GM18502 (cell line): ENCODE data around the gene LCN15.
"Not testable (repeated sequence)": the region's sequence is repeated elsewhere in the genome, so short reads cannot be mapped to it uniquely, and the experiment has no call there.

Experiments used
- ATAC-seq: cut with Tn5 transposase; IDR thresholded peaks from one replicate; pipeline ENCODE4 v1.9.1; 2021; ENCODE audit warnings: mild to moderate bottlenecking; ENCODE audit not compliant: unreplicated experiment, poor library complexity

The LCN15 gene

DNA sequence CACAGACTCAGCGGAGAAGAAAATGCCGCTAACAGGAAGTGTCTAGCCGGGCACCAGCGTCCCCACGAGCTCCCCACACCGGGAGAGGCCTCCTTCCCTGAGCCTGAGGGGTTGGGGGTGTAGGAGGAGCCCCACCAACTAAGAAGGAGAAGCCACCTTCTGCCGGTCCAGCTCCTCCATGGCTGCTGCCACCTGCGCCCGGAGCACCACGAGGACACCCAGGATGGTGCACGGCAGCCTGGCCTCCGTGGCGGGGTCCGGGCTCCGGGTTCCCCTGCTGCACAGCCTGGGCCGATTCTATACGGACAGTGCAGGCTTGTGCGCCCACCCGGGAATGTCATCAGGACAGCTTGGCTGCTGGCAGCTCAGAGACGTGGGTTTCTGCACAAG, 6.6 kb downstream of the LCN15 start:
- no peak for ATAC-seq

DNA sequence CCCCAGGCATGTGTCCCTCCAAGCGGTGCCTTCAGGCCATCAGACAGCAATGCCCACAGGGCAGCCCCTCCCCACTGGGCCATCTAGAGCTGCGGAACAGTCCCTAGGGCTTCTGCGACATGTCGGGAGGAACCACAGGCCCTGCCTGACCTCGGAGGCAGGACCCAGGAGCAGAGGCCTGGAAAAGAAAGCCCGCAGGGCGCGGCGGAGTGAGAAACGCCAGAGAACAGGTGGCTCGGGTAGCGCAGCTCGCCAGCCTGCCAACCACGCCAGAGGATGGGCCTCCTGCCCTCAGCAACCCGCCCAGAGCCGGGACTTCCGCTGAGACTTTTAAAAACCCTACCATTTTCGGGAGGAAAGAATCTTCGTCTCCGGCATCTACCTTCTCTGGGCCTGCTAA, 7.0 kb downstream of the LCN15 start:
- no peak for ATAC-seq

DNA sequence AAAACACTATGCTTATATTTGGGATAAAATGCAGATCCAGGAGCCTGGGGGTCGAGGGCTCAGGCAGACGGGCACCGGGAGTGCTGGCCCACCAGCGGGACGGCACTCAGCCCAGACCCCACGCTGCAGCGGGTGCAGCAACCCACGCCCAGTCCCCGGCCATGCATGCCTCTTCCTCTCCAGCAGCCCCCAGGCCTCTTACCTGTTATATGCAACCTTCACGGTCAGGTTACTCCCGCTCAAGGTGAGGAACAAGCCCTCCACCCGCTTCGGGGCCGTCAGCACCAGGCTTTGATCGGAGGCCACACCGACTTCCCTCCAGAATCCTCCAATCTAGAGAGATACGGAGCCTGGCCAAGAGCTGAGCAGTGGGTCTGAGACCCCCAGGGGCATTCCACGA, 7.5 kb downstream of the LCN15 start:
- no peak for ATAC-seq

DNA sequence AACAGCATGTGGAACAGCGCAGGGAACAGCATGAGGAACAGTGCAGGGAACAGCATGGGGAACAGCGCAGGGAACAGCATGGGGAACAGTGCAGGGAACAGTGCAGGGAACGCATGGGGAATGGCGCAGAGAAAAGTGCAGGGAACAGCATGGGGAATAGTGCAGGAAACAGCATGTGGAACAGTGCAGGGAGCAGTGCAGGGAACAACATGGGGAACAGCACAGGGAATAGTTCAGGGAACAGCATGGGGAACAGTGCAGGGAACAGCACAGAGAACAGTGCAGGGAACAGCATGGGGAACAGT, 8.2 kb downstream of the LCN15 start:
- no peak for ATAC-seq

DNA sequence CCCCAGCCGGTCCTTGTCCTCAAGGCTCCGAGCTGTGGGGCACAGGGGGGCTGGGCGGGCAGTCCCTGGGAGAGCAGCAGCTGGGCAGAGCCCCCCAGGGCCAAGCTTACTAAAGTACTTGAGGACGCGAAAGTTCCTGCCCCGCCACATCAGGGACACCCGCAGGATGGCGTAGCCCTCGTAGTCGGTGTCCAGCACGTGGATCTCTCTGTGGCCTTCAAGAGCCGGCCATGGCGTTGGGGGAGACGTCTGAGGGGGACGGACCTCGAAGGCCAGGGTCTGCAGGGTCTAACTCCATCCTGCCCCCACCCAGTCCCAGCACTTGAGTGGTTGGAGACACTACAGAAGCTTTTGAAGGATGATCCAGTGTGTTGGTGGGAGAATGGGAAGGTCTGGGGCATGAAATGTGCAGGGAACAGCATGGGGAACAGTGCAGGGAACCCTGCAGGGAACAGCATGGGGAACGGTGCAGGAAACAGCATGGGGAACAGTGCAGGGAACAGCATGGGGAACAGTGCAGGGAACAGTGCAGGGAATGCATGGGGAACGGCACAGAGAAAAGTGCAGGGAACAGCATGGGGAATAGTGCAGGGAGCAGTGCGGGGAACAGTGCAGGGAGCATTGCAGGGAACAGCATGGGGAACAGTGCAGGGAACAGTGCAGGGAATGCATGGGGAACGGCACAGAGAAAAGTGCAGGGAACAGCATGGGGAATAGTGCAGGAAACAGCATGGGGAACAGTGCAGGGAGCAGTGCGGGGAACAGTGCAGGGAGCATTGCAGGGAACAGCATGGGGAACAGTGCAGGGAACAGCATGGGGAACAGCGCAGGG, 8.8 kb downstream of the LCN15 start:
- ATAC-seq: not testable (repeated sequence)

DNA sequence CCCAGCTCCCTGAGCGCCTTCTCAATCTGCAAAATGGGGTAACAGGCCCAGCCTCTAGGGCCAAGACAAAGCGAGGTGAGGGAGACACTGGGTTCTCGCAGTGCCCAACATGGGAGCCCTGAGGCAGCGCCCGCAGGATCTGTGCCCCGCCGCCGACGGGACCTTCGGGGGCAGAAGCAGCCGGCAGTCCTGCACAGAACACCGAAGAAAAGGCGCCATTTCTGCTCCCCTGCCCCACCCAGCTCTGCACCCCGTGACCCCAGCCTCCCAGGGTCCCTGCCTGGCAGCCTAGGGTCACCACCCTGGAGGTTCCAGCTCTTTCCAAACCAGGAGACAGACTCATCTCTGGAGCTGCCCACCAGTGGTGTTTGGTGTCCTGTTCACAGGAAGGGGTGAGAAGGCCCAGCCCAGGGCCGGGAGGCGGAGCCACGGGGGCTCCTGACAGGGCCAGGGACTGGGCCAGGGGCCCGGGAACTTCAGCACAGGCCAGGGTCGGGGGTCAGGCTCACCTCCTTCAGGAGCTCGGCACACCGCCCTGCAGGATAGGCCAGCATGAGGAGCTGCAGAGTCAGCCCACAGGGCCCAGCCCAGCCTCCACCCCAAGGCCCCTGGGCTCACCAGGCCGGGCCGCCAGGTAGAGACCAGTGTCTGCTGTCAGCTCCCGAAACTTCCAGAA, 9.6 kb downstream of the LCN15 start:
- no peak for ATAC-seq

DNA sequence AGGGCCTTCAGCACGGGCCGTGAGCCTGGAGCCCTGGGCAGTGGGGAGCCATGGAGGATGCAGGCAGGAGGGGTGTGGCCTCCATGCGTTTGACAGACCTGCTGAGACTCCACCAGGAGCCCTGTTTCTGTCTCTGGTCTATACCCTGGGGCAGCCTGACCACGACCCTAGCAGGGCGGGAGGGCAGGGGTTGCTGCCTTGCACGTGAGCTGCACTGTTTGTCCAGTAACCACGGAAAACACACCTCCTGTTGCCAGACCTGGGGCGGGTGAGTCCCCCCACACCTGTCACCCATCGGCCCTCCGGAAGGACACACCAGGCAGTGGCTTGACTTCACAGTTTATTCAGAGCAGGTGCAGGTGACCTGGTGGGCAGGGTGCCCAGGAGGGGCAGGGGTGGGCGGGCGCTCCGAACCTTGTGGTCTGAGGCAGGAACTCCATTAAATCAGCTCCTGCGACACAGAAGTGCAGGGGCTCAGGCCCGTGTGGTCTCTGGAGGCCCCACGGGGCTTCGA, 10.2 kb downstream of the LCN15 start:
- ATAC-seq: no peak

DNA sequence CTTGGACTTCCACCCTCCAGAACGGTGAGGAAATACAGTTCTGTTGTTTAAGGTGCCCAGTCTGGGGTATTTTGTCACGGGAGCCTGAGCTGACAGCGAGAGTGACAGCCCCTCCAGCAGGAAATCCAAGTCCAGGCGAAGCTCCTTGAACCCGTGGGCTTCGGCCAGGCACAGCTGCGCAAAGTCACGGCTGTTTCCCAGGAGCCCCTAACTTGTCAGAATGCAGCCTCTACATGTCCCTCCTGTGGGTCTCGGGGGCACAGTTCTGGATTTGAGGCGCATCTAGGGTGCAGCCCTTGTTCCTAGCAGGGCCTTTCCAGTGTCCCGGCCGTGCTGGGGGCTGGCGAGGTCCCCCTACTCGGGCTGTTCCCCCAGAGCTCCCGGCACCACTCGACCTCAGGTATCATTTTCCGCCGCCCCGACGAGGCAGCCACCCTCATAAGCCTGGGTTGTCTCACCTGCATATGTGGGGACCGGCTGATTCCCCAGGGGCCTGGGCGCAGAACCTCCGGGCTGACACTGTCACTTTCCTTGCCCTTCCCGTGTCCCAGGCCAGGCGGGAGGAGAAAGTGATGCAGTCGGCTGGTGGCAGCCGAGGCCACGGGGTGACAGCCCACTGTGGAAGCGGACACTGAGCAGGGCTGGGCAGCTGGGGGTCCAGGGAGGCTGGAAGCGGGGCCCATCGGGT, 10.8 kb downstream of the LCN15 start:
- ATAC-seq: no peak

DNA sequence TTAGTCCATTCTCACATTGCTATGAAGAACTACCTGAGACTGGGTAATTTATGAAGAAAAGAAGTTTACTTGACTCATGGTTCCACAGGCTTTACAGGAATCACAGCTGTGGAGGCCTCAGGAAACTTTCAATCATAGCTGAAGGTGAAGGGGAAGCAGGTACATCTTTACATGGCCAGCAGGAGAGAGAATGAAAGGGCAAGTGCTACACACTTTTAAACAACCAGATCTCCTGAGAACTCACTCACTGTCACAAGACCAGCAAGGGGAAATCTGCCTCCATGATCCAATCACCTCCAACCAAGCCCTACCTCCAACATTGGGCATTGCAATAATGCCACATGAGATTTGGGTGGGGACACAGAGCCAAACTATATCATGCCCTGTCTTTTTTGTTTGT, 12.5 kb downstream of the LCN15 start:
- ATAC-seq: no peak

DNA sequence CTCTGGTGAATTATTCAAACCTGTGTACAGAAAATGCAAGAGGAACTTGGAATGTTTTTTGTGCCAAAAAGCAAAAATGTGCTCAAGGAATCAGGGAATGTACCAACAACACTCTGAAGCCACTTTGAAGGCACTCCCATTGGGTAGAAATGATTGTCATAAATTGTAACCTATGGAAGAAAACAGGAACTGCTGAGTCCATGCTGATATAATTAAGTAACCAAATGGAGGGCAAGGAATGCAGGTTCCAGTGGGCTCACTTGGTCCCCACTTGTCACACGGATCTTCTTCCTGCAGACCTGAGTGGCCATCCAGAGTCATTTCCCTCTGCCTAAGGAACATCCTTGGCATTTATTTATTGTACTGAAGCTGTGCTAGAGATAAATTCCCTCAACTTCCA, 13.1 kb downstream of the LCN15 start:
- ATAC-seq: no peak

DNA sequence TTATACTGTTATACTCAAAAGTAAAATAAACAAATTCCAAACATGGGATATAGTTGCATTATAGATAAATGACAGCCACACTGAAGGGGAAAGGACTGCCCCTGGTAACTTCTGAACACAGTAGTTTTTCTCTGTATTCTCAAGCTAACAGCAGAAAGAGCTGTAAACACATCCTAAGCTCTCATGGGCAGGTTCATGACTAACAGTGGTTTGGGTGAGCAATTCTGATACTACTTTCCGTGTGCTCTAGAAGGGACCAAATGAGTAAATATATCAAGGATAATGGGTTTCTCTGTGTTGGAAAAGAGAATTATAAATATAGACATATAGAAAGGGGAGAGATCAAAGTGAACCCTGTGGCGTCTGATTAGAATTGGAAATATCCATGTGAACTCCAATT, 13.8 kb downstream of the LCN15 start:
- ATAC-seq: no peak

DNA sequence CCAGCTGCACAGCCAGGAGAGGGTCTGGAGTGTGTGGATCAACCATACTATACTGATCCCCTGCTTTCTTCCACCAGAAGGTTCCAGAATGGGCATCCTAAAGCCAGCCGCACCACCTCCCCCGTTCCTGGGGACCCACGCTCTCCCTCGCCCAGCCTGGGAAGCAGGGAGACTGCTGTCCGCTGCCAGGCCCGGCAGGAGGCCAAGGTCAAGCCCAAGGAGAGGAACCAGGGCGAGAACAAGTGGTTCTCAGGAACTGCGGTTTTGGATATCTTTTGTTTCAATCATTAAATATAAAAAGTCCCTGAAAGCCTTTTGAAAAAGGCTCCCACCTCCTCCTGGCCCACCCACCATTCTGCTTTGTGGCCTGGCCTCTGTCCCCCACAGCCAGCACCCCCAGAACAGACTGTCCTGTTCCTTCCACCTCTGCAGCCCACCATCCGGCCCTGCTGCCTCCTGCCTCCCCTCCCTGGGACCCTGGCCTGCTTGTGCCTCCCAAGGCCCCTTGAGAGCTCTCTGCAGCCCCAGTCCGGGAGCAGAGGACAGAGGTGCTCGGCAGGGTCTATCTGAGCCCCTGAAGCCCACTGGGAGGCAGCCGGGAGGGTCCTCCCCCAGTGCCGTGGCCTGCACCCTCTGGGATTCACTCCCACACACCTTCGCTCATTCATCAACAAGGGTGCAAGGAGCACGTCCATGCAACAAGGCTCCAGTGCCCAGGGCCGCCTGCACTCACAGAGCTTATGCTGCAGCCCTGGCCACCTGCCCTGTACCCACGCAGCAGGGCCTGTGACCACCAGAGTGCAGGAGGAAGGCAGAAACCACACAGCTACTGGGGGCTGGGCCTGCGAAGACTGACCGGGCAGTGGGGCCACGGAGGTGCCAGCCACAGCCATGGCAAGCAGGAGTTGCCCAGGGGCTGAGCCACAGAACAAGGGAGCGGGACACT, 15.4 kb downstream of the LCN15 start:
- ATAC-seq: no peak

DNA sequence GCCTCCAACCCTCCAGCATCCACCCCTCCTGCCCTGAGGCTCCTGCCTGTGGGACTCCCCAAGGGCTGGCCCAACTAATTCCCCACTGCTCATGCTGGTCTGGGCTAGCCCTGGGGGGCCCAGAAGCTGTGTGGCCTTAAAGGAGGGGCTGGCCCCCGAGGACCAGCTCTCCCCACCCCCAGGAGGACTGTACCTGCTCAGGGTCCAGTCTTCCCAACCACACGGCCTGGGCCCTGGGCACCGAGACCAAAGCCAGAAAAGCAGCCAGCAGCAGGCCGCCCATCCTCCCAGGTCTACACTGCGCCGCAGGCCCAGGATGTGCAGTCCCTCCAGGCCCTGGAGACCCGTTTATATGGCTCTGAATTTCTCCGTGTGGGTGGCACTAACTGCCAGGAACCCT, 16.1 kb downstream of the LCN15 start, which contains the start of gene LCN6:
Gene LCN6 (minus strand): TSS at position 325 of the 400 bp plus-strand sequence. CDS start 42 bp downstream, at position 283.
- no peak for ATAC-seq

DNA sequence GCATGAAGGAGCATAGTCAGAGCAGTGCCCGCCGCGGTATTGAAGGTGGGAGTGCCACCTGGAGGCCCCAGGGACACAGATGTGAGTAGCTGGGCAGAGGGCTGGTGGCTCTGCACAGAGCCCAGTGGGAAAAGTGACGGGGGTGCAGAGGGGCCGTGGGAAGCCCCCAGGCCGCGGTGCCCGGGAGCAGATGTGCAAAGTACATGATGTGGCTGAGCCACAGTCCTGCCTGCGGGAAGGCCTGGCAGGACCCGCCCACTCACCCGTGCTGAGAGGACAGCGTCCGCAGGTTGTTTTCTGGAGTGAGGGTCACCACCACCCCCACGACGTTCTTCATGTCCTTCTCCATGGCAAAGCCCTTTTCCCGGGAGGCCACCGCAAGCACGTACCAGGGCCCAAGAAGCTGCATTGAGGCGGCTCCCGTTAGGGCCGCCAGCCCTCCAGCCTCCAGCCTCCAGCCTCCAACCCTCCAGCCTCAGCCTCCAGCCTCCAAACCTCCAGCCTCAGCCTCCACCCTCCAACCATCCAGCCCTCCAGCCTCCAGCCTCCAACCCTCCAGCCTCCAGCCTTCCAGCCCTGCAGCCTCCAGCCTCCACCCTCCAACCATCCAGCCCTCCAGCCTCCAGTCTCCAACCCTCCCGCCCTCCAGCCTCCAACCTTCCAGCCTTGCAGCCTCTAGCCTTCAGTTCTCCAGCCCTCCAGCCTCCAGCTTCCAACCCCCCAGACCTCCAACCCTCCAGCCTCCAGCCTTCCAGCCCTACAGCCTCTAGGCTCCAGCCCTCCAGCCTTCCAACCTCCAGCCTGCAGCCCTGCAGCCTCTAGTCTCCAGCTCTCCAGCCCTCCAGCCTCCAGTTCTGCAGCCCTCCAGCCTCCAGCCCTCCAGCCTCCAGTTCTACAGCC, 16.9 kb downstream of the LCN15 start:
- no peak for ATAC-seq

DNA sequence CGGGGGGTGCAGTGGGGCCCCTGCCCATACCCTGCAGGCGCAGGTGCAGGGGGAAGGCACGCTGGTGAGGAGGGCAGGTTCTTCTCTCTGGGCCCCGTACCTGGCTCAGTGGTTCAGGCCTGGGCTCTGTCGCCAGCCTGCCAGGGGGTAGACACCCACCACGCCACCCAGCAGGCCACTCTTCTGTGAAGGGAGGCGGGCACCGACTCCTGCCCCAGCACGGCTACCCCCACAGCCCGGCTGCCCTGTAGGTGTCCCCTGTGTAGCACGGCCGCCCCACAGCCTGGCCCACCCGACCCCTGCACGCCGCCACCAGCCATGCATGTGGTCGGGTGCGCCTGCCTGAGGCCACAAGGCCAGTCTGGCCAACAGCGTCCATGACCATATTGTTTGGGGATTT, 17.7 kb downstream of the LCN15 start:
- no peak for ATAC-seq

DNA sequence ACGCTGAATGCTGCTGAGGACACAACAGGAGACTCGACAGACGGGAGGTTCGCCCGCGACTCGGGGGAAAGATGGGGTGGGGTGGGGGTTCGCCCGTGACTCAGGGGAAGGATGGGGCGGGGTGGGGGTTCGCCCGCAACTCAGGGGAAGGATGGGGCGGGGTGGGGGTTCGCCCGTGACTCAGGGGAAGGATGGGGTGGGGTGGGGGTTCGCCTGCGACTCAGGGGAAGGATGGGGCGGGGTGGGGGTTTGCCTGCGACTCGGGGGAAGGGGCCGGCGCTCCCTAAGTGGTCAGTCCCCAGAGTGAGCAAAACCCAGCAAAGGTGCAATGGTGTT, 18.2 kb downstream of the LCN15 start:
- ATAC-seq: no peak

DNA sequence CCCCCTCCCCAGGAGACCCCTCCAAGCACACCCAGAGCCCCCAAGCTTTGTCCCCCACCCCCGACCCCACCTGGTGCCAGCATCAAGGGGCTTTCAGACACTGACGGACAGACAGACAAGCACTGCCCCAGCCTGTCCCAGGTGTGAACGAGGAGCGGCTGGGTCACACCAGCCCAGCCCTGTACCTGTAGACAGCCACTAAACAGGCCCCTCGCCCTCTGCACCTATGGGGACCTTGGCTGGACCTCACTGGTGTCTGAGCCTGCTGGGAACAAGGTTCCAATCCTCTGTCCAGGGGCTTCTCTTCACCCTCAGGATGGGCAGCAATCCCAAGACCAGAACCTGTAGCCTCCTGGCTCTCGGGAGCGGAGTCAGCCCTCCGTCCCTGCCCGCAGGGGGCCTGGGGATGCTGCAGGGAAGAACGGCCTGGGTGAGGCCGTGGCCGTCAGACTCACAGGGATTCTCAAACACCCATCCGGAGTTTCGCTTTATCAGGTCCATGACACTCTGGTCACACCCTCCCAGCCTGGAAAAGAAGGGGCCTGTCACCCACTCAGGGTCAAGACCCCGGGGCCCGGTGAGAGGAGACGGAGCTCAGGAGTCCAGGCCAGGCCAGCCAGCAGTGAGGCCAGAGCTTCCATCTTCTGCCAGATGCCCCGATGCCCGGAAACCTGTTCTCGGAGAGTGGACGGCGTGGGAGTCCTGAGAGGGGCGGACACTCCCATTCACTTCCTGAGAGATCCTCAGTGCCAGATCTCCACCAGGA, 18.7 kb downstream of the LCN15 start:
- no peak for ATAC-seq

DNA sequence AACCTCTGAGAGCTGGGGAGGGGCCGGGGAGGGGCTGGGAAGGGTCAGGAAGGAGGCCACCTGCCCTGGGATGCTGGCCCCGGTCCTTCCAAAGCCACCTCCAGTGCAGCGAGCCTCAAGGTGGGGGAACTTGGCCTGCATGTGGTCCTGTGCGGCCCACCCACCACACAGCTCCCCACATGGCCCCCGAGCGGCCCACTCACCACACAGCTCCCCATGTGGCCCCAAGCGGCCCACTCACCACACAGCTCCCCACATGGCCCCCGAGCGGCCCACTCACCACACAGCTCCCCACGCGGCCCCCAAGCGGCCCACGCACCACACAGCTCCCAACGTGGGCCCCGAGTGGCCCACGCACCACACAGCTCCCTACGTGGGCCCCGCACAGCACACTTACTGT, 19.5 kb downstream of the LCN15 start:
- ATAC-seq: no peak
